Measurements from ENCODE around the gene DOHH. TPM values are rescaled to one million over a fixed set of nuclear protein-coding genes. Genes with fewer than 3 reads are reported as not detected.

Gene DOHH
- total RNA-seq, 1 experiment from 2014 or later = 24.9 TPM

DNA sequence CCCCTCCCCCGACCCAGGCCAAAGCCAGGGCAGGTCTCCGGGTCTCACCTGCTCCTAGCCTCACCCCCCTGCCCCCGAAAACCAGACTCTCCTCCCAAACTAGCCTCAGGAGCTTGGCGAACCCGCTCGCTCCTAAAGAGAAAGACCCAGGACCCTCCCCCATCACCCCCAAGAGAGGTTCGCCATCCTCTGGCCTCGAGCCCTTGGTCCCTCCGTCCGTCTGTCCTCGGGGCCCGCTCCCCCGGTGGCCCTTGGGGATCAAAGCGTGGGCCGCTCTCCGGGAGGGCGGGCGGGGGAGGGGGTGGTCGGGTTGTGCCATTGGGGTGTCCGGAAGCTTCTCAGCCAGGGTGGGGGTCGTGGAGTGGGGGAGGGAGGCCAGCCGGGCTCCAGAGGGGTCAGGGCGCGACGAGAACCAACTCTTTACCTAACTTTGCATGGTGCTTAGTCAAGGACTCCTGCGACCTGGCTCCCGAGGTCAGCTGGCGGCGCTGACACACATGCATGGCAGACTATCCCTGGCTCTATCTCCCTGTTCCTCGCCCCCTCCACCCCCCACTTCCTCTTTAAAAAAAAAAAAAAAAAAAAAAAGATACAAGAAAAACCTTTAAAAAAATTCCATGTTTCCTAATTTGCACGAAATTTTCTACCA lies 35.8 kb downstream of the DOHH start:
- no peaks in the 10 kb centered on the region for H3K4me1 ChIP-seq (ENCODE audit: control insufficient read depth, insufficient read depth, low read length)
- no TSS peak for BruUV-seq (replicated peaks)
- intact Hi-C loops (cut with micrococcal nuclease; ENCODE audit: unreplicated experiment) = no loop called here
- H3K9me3 ChIP-seq (ENCODE audit: control insufficient read depth, insufficient read depth, low read depth, low read length) = no peaks in the 10 kb centered on the region
- CTCF ChIA-PET = interaction anchor here (0.7 kb wide), 2 partner anchors 34 to 119 kb away, joined by 4 to 9 read pairs; no protein-coding TSS in a partner anchor
- TF ChIP-seq TCF7L2 (IDR thresholded peaks at IDR 0.05; ENCODE audit: low read depth, low read length) (no peak), POLR2AphosphoS5 (IDR thresholded peaks at IDR 0.05; ENCODE audit: low read depth, low read length) (no peak), SIN3A (IDR thresholded peaks at IDR 0.05; ENCODE audit: borderline replicate concordance, insufficient read depth, low read depth, low read length) (no peak)
- TF ChIP-seq, protein P1, sequence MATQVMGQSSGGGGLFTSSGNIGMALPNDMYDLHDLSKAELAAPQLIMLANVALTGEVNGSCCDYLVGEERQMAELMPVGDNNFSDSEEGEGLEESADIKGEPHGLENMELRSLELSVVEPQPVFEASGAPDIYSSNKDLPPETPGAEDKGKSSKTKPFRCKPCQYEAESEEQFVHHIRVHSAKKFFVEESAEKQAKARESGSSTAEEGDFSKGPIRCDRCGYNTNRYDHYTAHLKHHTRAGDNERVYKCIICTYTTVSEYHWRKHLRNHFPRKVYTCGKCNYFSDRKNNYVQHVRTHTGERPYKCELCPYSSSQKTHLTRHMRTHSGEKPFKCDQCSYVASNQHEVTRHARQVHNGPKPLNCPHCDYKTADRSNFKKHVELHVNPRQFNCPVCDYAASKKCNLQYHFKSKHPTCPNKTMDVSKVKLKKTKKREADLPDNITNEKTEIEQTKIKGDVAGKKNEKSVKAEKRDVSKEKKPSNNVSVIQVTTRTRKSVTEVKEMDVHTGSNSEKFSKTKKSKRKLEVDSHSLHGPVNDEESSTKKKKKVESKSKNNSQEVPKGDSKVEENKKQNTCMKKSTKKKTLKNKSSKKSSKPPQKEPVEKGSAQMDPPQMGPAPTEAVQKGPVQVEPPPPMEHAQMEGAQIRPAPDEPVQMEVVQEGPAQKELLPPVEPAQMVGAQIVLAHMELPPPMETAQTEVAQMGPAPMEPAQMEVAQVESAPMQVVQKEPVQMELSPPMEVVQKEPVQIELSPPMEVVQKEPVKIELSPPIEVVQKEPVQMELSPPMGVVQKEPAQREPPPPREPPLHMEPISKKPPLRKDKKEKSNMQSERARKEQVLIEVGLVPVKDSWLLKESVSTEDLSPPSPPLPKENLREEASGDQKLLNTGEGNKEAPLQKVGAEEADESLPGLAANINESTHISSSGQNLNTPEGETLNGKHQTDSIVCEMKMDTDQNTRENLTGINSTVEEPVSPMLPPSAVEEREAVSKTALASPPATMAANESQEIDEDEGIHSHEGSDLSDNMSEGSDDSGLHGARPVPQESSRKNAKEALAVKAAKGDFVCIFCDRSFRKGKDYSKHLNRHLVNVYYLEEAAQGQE (IDR thresholded peaks at IDR 0.05; ENCODE audit: insufficient read depth in 1 of 2, low read depth in 2 of 2, low read length in 1 of 2) = no peak
- TF ChIP-seq, protein P2, sequence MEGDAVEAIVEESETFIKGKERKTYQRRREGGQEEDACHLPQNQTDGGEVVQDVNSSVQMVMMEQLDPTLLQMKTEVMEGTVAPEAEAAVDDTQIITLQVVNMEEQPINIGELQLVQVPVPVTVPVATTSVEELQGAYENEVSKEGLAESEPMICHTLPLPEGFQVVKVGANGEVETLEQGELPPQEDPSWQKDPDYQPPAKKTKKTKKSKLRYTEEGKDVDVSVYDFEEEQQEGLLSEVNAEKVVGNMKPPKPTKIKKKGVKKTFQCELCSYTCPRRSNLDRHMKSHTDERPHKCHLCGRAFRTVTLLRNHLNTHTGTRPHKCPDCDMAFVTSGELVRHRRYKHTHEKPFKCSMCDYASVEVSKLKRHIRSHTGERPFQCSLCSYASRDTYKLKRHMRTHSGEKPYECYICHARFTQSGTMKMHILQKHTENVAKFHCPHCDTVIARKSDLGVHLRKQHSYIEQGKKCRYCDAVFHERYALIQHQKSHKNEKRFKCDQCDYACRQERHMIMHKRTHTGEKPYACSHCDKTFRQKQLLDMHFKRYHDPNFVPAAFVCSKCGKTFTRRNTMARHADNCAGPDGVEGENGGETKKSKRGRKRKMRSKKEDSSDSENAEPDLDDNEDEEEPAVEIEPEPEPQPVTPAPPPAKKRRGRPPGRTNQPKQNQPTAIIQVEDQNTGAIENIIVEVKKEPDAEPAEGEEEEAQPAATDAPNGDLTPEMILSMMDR (IDR thresholded peaks at IDR 0.05) = no peak
- H3K4me3 ChIP-seq (ENCODE audit: low read depth in 2 of 2, low read length in 2 of 2) = no peak overlapping the region
- ATAC-seq (no peak), DNase-seq (ENCODE audit: low read depth, low spot score) (no peak)
- H3K27ac ChIP-seq (ENCODE audit: low read length) = no peak overlapping the region
- POLR2A ChIA-PET = no interaction called here
- in situ Hi-C loops (cut with HindIII; ENCODE audit: low pct_unique_long_range_greater_than_20kb, low sequenced_read_pairs) = no loop called here
- no peaks in the 10 kb centered on the region for H3K36me3 ChIP-seq (ENCODE audit: control insufficient read depth, insufficient read depth, low read length)
- no peaks in the 10 kb centered on the region for H3K27me3 ChIP-seq (ENCODE audit: control insufficient read depth, insufficient read depth, low read length)

DNA sequence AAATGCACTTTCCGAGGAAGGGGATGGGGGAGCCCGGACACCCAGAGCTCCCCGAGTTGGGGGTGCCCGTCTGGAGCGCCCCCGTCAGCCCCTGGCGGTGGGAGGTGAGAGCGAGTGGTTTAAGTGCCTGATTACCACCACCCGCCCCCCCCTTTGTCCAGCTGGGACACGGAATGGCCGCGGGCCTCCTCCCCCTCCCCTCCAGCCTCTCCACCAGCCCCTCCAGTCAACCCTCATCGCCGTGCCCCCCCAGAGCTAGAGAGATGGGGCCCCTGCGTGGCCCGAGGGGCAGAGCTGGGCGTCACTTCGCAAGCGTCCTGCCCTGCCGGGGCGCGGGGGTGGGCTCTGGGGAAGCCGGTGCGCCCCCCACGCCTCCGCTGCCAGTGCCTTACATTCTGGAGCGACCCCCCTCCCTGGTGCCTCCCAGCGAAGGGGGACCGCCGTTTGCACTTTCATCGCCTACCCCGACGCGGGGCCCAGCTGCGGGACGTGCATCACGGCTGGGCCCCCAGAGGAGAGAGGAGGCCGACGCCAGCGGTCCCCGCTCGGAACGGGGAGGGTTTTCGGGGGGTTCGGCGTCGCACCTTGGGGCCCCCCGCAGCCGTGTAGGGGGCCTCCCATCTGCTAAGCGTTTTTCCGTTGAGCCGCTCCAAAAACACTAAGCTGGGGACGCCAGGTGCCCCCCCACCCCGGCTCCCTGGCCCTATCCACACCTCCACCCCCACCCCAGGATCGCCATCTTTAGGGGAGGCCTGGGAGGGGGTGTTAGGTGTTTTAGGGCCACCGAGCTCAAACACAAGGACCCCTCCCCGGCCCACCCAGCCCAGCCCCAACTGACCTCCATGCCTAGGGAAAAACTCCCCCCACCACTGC lies 36.5 kb downstream of the DOHH start:
- TF ChIP-seq, protein P2 (IDR thresholded peaks at IDR 0.05) = no peak
- TF ChIP-seq SIN3A (IDR thresholded peaks at IDR 0.05; ENCODE audit: borderline replicate concordance, insufficient read depth, low read depth, low read length) = no peak
- TF ChIP-seq, protein P1 (IDR thresholded peaks at IDR 0.05; ENCODE audit: insufficient read depth in 1 of 2, low read depth in 2 of 2, low read length in 1 of 2) = no peak
- no peak for TF ChIP-seq TCF7L2 (IDR thresholded peaks at IDR 0.05; ENCODE audit: low read depth, low read length)
- TF ChIP-seq POLR2AphosphoS5 (IDR thresholded peaks at IDR 0.05; ENCODE audit: low read depth, low read length) = no peak
- Histone ChIP-seq H3K27me3 (ENCODE audit: control insufficient read depth, insufficient read depth, low read length) (no peaks in the 10 kb centered on the region), H3K27ac (ENCODE audit: low read length) (no peak overlapping the region), H3K4me3 (ENCODE audit: low read depth in 2 of 2, low read length in 2 of 2) (no peak overlapping the region), H3K4me1 (ENCODE audit: control insufficient read depth, insufficient read depth, low read length) (peaks cover 3% of the 10 kb centered on the region; the same call in 1 of the 2 replicates), H3K9me3 (ENCODE audit: control insufficient read depth, insufficient read depth, low read depth, low read length) (no peaks in the 10 kb centered on the region), H3K36me3 (ENCODE audit: control insufficient read depth, insufficient read depth, low read length) (no peaks in the 10 kb centered on the region)
- DNase-seq (ENCODE audit: low read depth, low spot score) (no peak), ATAC-seq (no peak)
- in situ Hi-C loops (cut with HindIII; ENCODE audit: low pct_unique_long_range_greater_than_20kb, low sequenced_read_pairs) (no loop called here), intact Hi-C loops (cut with micrococcal nuclease; ENCODE audit: unreplicated experiment) (no loop called here)
- no TSS peak for BruUV-seq (replicated peaks)
- CTCF ChIA-PET = interaction anchor here (0.6 kb wide), 1 partner anchor 900 kb away, joined by 5 read pairs; no protein-coding TSS in a partner anchor
- POLR2A ChIA-PET = no interaction called here

Data from Panc1 (cell line).